NB4 (cell line): ENCODE measurements around the gene ARMC7.

ENCODE experiments used
- DNase-seq: peaks from one replicate; pipeline ENCODE4 v3.0.0; 2010; ENCODE audit warnings: low read depth
- H3K4me3 ChIP-seq: one replicate; pipeline ENCODE4 v1.5.1; 2011; ENCODE audit warnings: mild to moderate bottlenecking, low read depth, low read length, moderate library complexity
- CTCF ChIP-seq: IDR thresholded peaks from one replicate; pipeline ENCODE4 v1.5.1; 2012; ENCODE audit warnings: low read depth, low read length
- MAX ChIP-seq: IDR thresholded peaks from 2 replicates; pipeline ENCODE4 v1.6.1; 2011; ENCODE audit warnings: low read depth, low read length
- MYC ChIP-seq: IDR thresholded peaks from 2 replicates; pipeline ENCODE4 v1.6.1; 2011; ENCODE audit warnings: low read depth, low read length
- POLR2A ChIP-seq: IDR thresholded peaks from 2 replicates; pipeline ENCODE4 v1.6.1; 2011; ENCODE audit warnings: mild to moderate bottlenecking; ENCODE audit not compliant: insufficient read length; ENCODE audit errors: extremely low read depth

ARMC7 gene

DNA sequence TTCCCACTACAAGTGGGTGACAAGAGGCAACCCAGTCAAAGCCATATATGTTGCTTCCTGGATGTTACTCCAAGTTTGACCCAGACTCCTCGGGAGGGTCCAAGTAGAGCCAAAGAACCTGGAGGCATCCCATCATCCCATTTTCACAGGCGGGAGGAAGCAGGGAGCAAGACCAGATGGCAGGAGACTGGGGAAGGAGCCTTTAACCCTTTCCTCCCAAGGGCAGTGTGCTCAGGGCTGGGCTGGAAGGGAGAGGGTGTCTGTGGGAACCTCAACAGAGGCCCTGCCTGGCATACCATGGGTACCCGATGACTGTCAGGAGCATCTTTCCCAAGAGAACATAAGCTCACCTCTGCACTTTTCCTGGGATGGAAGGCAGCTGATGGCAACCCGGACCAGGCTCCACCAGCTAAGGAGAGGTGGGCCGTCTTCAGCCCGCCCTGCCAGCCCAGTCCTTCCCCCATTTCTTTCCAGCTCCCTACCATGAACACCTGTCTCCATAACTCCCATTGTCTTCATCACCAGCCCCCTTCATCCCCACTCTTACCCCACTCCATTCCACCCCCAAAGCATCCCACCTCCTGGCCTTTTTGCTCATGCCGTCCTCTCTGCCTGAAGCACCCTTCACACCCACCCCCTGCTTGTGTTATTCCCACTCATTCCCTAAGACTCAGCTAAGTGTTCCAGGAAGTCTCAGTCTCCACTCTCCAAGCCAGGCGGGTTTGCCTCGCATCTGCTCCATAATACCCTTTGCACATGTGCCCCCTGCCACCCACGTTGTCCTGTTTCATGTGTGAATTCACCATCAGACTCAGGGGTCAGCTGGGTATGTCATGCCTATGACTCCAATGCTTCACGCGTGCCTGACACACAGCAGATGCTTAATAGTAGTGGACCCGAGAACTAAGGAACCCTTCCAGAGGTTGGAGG, 27.9 kb upstream of the ARMC7 start:
- no peak for DNase-seq
- H3K4me3 ChIP-seq = no peak overlapping the region
- TF ChIP-seq MYC (no peak), MAX (no peak), POLR2A (no peak), CTCF (no peak)

DNA sequence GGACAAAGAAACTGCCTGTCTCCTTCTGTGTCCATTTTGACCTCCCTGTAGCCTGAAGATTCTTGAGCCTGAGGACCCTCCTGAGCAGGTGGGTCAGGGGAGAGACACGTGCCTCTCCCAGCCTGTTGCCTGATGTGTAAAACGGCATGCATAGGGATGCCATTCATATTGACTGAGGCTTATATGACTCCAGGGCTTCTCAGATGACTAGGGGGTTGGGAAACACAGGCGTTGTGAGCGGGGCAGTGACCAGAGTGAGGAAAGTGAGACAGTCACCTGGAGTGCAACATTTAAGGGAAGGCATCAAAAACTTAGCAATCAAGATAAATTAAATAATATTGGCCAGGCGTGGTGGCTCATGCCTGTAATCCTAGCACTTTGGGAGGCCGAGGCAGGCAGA, 27.1 kb upstream of the ARMC7 start:
- TF ChIP-seq MAX (no peak), CTCF (no peak), MYC (no peak), POLR2A (no peak)
- H3K4me3 ChIP-seq = no peak overlapping the region
- no peak for DNase-seq

DNA sequence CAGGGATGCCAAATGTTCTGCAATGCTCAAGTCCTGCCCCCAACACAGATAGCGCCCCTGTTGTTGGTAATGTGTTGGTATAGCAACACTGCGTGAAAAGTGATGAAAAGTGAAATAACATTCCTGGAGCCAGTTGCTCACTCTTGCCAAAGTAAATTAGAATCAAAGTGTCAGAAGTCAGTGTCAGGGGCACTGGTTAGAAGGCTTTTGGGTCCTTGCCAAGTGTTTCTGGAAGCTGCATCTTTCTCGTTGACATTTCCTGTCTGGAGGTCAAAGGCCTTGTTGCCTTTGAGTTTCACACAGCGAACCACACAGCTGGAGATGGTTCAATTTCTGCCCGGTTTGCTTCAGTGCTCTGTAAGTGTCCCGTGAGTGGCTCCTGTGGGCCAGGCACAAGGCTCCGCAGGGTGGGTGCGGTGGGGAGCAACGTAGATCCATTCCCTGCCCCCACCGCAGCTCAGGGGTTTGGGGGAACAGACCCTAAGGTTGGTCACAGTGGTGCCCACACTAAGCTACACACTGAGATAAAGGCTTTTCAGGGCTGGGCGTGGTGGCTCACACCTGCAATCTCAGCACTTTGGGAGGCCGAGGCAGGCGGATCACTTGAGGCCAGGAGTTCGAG, 25.6 kb upstream of the ARMC7 start:
- TF ChIP-seq MAX (no peak), POLR2A (no peak), CTCF (no peak), MYC (no peak)
- DNase-seq = no peak

DNA sequence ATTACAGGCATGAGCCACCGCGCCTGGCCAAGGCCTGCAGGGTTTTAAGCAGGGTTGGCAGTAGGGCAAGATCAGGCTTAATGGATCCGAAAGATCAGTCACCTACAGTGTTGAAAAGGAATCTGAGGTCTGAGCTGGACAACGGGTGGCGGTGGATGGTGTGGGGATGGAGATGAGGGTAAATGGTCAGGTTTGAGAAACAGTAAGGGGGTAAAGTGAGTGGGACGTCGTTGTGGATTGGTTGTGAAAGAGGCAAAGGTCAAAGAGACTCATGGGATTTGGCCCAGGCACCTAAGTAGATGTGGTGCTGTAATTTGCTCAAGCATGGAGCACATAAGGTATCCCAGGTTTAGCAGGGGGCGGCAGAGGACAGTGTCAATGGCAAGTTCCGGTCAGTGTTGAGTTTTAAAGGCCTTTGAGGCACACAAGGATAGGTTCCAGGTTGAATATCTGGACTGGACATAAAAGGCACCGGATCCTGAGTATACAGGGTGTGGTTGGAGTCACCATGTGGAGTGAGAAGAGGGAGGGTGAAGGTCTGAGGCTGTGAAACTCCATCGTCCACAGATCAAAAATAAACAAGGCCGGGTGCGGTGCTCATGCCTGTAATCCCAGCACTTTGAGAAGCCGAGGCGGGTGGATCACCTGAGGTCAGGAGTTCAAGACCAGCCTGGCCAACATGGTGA, 23.1 kb upstream of the ARMC7 start:
- H3K4me3 ChIP-seq = no peak overlapping the region
- no peak for DNase-seq
- TF ChIP-seq POLR2A (no peak), CTCF (no peak), MAX (no peak), MYC (no peak)

More for the DNA sequence above, 25.6 kb upstream of the ARMC7 start:
- no peak overlapping the region for H3K4me3 ChIP-seq

- TF ChIP-seq MAX (no peak), POLR2A (no peak), MYC (no peak), CTCF (no peak)
- DNase-seq = no peak
- H3K4me3 ChIP-seq = peak overlapping the region; percentile 62
Measured at GRCh38 chr17:75087182-75087557, 22.6 kb upstream of the ARMC7 start.
